Colonic mucosa (tissue), 4 donors: ENCODE results near the gene CSTB. TPM values are rescaled to one million over a fixed set of nuclear protein-coding genes. Genes with fewer than 3 reads are reported as not detected.
A peak's percentile ranks its signal among the peaks of the same experiment; 100 is the strongest.
"Not testable (repeated sequence)": the region's sequence is repeated elsewhere in the genome, so short reads cannot be mapped to it uniquely, and the experiment has no call there.

ENCODE experiments used
- DNase-seq: peaks from one replicate; pipeline ENCODE4 v3.0.0-alpha.2; 2020
- H3K27ac ChIP-seq: fragments of 200-600 bp; one replicate; pipeline ENCODE4 v1.8.0; 2021
- H3K27me3 ChIP-seq: fragments of 200-600 bp; one replicate; pipeline ENCODE4 v1.8.0; 2021
- H3K36me3 ChIP-seq: fragments of 200-600 bp; one replicate; pipeline ENCODE4 v1.8.0; 2021
- H3K4me1 ChIP-seq: fragments of 200-600 bp; one replicate; pipeline ENCODE4 v1.8.0; 2021; ENCODE audit warnings: mild to moderate bottlenecking
- H3K4me3 ChIP-seq: fragments of 200-600 bp; one replicate; pipeline ENCODE4 v1.8.0; 2021
- H3K9ac ChIP-seq, 2 donors: one replicate each; pipeline ENCODE4 v1.7.0; 2013; ENCODE audit warnings: control low read depth in 2 of 2, low read depth in 2 of 2, low read length in 2 of 2
- H3K9me3 ChIP-seq: fragments of 200-600 bp; one replicate; pipeline ENCODE4 v1.8.0; 2021
- intact Hi-C: fragments of 100-400 bp; cut with DNase I; formaldehyde crosslinking; loops from one replicate; pipeline ENCODE4 v1.14.1; 2022
- total RNA-seq, 2 donors: library from RNA; stranded (reverse); fragmentation: NEBNext Ultra II Directional in 1 of 2; extraction: Animal tissue kit (Norgen Biotek cat#: 25700) in 1 of 2; gene quantifications; one replicate each; pipeline ENCODE4 v1.2.1, GENCODE V29; 2021
- TF ChIP-seq, protein P1 (sequence below): fragments of 200-600 bp; IDR thresholded peaks from one replicate; pipeline ENCODE4 v1.8.0; 2022; ENCODE audit warnings: antibody characterized with exemption, mild to moderate bottlenecking
- donor health status: healthy.
- donor health status: DM: no; HTN: no; CAD: no.
- donor health status: DM: no; HTN: no; CAD: no.

Gene CSTB, protein sequence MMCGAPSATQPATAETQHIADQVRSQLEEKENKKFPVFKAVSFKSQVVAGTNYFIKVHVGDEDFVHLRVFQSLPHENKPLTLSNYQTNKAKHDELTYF
- 10 to 100 TPM; 67.5 to 86.6 TPM for total RNA-seq

DNA sequence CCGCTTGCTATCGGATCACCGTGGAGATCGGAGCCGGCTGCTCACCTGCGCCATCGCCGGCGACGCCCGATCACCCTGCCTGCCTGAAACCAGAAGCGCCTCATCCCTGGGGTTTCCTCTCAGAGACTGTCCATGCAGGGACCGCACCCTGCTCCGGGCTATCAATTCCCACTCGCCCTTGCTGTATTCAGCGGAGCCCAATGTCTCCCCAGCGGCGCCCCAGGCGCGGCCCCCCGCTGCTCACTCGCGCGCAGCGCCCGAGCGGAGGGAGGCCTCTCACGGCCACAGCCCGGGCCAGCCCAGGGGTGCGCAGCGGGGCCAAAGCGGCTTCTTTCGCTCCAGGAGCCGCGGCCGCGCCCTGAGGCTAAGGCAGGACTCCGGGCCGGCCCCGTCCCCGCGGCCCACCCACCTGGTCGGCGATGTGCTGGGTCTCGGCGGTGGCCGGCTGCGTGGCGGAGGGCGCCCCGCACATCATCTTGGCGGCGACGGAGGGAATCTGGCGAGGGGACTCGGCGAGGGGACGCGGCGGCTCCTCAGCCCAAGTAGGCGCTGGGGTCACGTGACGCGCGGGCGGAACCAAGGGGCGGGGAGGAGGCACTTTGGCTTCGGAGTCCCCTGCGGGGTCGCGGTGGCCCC, at the start of gene CSTB:
Gene CSTB (minus strand): TSS at position 514 of the 636 bp plus-strand sequence. CDS start 39 bp downstream, at position 475.
- DNase-seq: peak; percentile 90
- peak within 1 kb of the TSS; percentile 85 to 94 for H3K9ac ChIP-seq
- intact Hi-C loops: no loop called here
- TF ChIP-seq, protein P1, sequence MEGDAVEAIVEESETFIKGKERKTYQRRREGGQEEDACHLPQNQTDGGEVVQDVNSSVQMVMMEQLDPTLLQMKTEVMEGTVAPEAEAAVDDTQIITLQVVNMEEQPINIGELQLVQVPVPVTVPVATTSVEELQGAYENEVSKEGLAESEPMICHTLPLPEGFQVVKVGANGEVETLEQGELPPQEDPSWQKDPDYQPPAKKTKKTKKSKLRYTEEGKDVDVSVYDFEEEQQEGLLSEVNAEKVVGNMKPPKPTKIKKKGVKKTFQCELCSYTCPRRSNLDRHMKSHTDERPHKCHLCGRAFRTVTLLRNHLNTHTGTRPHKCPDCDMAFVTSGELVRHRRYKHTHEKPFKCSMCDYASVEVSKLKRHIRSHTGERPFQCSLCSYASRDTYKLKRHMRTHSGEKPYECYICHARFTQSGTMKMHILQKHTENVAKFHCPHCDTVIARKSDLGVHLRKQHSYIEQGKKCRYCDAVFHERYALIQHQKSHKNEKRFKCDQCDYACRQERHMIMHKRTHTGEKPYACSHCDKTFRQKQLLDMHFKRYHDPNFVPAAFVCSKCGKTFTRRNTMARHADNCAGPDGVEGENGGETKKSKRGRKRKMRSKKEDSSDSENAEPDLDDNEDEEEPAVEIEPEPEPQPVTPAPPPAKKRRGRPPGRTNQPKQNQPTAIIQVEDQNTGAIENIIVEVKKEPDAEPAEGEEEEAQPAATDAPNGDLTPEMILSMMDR: no peak
- H3K4me1 ChIP-seq: peaks cover 10% of the 10 kb centered on the region
- no peaks in the 10 kb centered on the region for H3K27me3 ChIP-seq
- H3K9me3 ChIP-seq: no peaks in the 10 kb centered on the region
- H3K36me3 ChIP-seq: peaks cover 7% of the 10 kb centered on the region
- peak within 1 kb of the TSS; percentile 90 for H3K27ac ChIP-seq
- peak within 1 kb of the TSS; percentile 86 for H3K4me3 ChIP-seq

DNA sequence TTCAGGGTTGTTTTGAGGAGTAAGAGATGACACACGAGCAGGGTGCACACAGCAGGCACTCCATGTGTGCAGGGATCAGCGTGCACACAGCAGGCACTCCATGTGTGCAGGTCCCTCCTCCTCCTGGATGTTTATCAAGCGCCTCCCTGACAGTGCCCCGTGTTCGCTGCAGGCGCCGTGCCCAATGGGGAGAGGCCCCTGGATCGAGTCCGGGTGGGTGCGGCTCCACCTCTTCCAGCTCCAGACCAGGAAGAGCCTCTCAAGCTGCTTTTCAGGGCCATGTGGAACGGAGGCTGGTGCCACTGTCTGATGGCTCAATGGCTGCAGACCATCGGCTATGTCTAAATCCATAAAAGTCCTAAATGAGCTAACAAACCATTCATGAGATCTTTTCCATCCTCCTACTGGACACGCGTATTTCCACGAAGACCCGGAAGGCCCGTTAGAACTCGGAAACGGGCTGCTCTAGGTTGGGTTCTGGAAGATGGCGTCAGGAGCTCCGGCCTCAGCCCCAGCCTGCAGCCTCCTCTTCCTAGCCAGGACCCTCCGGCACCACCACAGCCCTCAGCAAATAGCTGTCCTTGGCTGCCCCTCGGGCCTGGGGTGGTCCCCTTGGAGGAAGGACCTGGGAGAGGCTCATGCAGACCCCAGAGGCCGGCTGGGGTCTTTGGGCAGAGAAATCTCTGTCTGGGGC, 49.3 kb upstream of the CSTB start:
- no peaks in the 10 kb centered on the region for H3K27me3 ChIP-seq
- peak; percentile 59 for DNase-seq
- TF ChIP-seq, protein P1: no peak
- no peaks in the 10 kb centered on the region for H3K4me1 ChIP-seq
- H3K4me3 ChIP-seq: no peak overlapping the region
- no peaks in the 10 kb centered on the region for H3K9me3 ChIP-seq
- intact Hi-C loops: no loop called here
- no peaks in the 10 kb centered on the region for H3K36me3 ChIP-seq
- no peak overlapping the region for H3K9ac ChIP-seq
- H3K27ac ChIP-seq: no peak overlapping the region

DNA sequence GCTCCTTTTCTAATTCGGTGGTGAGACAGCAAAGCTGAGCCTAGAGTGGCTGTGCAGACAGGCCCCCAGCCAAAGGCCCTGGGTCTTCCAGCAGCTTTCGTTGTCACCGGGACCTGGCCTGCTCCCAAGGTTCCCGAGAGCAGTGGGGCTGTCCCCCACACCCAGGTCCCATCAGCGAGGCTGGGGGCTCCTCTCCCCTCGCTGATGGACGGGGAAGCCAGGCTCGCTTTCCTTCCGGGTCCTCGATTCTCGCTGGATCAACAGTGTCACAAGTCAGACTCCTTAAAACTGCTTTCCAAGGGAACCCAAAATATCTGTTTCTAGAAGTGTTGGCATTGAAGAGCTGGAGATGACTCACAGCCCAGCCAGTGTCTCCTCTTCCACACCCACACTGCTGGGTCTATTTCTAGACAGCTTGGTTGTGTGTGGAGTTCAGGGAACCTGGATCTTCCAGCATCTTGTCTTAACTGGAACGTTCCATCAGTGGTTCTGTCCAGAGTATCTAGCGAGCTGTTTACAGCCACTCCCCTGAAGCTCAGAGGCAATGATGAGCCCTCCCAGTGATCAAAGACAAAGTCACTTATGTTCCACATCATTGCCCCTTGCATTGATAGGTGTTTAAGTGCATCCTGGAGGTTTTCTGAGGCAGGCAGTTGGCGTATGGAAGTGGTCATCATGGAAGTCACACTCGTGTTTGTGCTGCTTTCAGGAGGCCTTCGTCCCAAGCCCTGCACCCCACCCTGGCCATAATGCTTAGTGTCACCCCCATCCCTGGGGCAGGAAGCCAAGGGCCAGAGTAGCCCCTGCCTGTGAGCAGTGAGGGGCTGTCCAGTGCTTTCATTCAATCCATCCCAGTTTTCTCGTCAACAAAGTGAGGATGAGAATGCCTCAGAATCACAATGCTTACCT, 48.5 kb upstream of the CSTB start:
- H3K4me3 ChIP-seq: no peak overlapping the region
- no peak overlapping the region for H3K9ac ChIP-seq
- H3K4me1 ChIP-seq: no peaks in the 10 kb centered on the region
- no peak overlapping the region for H3K27ac ChIP-seq
- DNase-seq: no peak
- no peaks in the 10 kb centered on the region for H3K9me3 ChIP-seq
- intact Hi-C loops: no loop called here
- H3K36me3 ChIP-seq: no peaks in the 10 kb centered on the region
- TF ChIP-seq, protein P1: no peak
- no peaks in the 10 kb centered on the region for H3K27me3 ChIP-seq

DNA sequence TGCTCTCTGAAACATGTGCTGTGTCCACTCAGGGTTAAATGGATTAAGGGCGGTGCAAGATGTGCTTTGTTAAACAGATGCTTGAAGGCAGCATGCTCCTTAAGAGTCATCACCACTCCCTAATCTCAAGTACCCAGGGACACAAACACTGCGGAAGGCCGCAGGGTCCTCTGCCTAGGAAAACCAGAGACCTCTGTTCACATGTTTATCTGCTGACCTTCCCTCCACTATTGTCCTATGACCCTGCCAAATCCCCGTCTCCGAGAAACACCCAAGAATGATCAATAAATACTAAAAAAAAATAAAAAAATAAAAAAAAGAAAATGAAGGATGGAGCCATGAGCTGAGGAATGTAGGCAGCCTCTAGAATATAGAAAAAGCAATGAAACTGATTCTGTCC, 46.6 kb upstream of the CSTB start:
- intact Hi-C loops: not testable (repeated sequence)

DNA sequence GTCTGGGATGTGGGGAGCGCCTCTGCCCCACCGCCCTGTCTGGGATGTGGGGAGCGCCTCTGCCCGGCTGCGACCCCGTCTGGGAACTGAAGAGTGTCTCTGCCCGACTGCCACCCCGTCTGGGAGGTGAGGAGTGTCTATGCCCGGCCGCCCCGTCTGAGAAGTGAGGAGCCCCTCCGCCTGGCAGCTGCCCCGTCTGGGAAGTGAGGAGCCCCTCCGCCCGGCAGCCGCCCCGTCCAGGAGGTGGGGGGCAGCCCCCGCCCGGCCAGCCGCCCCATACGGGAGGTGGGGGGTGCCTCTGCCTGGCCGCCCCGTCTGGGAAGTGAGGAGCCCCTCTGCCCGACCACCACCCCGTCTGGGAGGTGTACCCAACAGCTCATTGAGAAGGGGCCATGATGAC, 46.1 kb upstream of the CSTB start:
- H3K9ac ChIP-seq, H3K4me3 ChIP-seq, DNase-seq, intact Hi-C loops, H3K27me3 ChIP-seq, H3K36me3 ChIP-seq, H3K4me1 ChIP-seq, H3K27ac ChIP-seq, H3K9me3 ChIP-seq: not testable (repeated sequence)

More for the DNA sequence above, 46.6 kb upstream of the CSTB start:
- H3K4me3 ChIP-seq, H3K36me3 ChIP-seq, DNase-seq, H3K27ac ChIP-seq, H3K27me3 ChIP-seq, H3K9ac ChIP-seq, H3K9me3 ChIP-seq, H3K4me1 ChIP-seq: not testable (repeated sequence)

DNA sequence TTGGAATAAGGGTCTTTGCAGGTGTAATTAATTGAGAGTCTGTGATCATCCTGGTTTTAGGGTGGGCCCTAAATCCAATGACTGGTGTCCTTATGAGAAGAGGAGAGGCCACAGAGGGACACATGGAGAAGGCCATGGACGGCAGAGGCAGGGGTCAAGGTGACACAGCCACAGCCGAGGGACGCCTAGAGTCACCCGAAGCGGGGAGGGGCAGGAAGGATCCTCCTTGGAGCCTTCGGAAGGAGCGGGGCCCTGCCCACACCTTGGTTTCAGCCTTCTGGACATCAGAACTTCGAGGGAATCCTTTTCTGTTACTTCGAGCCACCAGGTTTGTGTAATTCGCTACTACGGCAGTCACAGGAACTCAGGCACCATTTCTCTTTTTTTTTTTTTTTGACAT, 44.4 kb upstream of the CSTB start:
- Histone ChIP-seq H3K4me1 (no peaks in the 10 kb centered on the region), H3K36me3 (no peaks in the 10 kb centered on the region), H3K27me3 (no peaks in the 10 kb centered on the region), H3K27ac (no peak overlapping the region), H3K9me3 (no peaks in the 10 kb centered on the region), H3K9ac (no peak overlapping the region), H3K4me3 (no peak overlapping the region)
- no peak for DNase-seq
- intact Hi-C loops: no loop called here
- TF ChIP-seq, protein P1: no peak
